Erythroblast (primary cell): ENCODE data around the gene NUSAP1.

ENCODE experiments used
- GATA1 ChIP-seq: IDR thresholded peaks from 2 replicates; pipeline ENCODE4 v1.6.1; 2011; ENCODE audit warnings: low read depth, mild to moderate bottlenecking, control low read depth, low read length, moderate library complexity
- POLR2A ChIP-seq: IDR thresholded peaks from 2 replicates; pipeline ENCODE4 v1.6.1; 2011; ENCODE audit warnings: mild to moderate bottlenecking, low read length

- TF ChIP-seq POLR2A (no peak), GATA1 (no peak)
Observed at GRCh38 chr15:41331281-41331680, 1.4 kb upstream of the NUSAP1 start.
